GM12878 (cell line): Measurements from ENCODE around the gene PPP2R3C. TPM values are rescaled to one million over a fixed set of nuclear protein-coding genes. Genes with fewer than 3 reads are reported as not detected.

Experiments used
- CUX1 ChIP-seq: IDR thresholded peaks from 2 replicates; pipeline ENCODE4 v1.6.1; 2012; ENCODE audit warnings: improper control_type of control experiment, low read depth, low read length; ENCODE audit not compliant: insufficient replicate concordance
- HDAC2 ChIP-seq: fragments of 200-600 bp; sonication (generic); IDR thresholded peaks from 2 replicates; pipeline ENCODE4 v1.6.1; 2017
- JUND ChIP-seq: IDR thresholded peaks from 2 replicates; pipeline ENCODE4 v1.6.1; 2012; ENCODE audit warnings: low read depth, mild to moderate bottlenecking, low read length, improper control_type of control experiment, moderate library complexity
- RBBP5 ChIP-seq: fragments of 200-600 bp; sonication (generic); conservative IDR thresholded peaks from 2 replicates; pipeline ENCODE4 v1.6.1; 2016
- SKIL ChIP-seq: fragments of 450-650 bp; IDR thresholded peaks from 2 replicates; pipeline ENCODE4 v1.6.1; 2017; ENCODE audit warnings: mild to moderate bottlenecking, low read depth, inconsistent platforms; ENCODE audit not compliant: poor library complexity, severe bottlenecking
- TAF1 ChIP-seq: IDR thresholded peaks from 2 replicates; pipeline ENCODE4 v1.6.1; 2011; ENCODE audit warnings: mild to moderate bottlenecking, low read depth, low read length, borderline replicate concordance
- ZNF687 ChIP-seq: fragments of 450-650 bp; IDR thresholded peaks from 2 replicates; pipeline ENCODE4 v1.6.1; 2017; ENCODE audit warnings: mild to moderate bottlenecking, moderate library complexity
- polyA plus RNA-seq, 11 experiments: library from polyadenylated mRNA; depleted of rRNA in 4 of 11; unstranded in 6 of 11; stranded (reverse) in 5 of 11; fragments of >200 nt; fragmentation: Nextera tagmentation in 4 of 11; fragmentation: Illumina TruSeq in 1 of 11; extraction: Ambion mirVana in 4 of 11; extraction: Trizol in 1 of 11; gene quantifications; 1 replicate in 1 of 11; 2 replicates in 10 of 11; pipeline versions ENCODE4 v1.2.1 to v1.2.3, GENCODE V29; 2011 to 2016; ENCODE audit warnings: inconsistent platforms in 2 of 11, missing spikeins in 2 of 11, low read depth in 1 of 11
- total RNA-seq, 4 experiments: library from RNA; depleted of rRNA in 3 of 4; stranded (reverse); fragments of >200 nt in 3 of 4; fragmentation: Illumina TruSeq in 1 of 4; extraction: Trizol in 1 of 4; gene quantifications; 2 replicates each; pipeline versions ENCODE4 v1.2.1 to v1.2.3, GENCODE V29; 2013 to 2021
- TF ChIP-seq, protein P1 (sequence below): fragments of 150-350 bp; IDR thresholded peaks from 2 replicates; pipeline ENCODE4 v1.6.1; 2016; ENCODE audit warnings: low read depth, low read length
- TF ChIP-seq, protein P2 (sequence below): IDR thresholded peaks from 2 replicates; pipeline ENCODE4 v1.6.1; 2012; ENCODE audit warnings: low read depth, low read length, improper control_type of control experiment

PPP2R3C gene
- total and polyA plus RNA-seq, 10 of the 15 experiments (the other 5 are each of a cell fraction or from before 2014, with no cell fraction given): 27.6 to 80.5 (median 42.9) TPM

DNA sequence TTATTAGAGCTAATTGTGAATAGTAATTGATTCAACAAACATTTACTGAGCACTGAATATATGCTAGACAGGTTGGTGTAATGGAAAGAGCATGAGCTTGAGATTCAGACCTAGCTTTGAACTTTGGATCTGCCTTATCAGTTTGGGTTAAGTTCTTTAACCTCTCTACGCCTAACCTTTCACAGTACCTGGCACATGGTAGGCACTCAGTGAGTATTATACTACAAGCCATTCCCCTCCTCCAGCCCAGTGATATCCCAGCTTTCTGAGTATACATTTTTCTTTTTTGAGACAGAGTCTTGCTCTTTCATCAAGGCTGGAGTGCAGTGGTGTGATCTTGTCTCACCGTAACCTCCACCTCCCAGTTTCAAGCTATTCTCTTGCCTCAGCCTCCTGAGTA lies 43.7 kb downstream of the PPP2R3C start (continued):
- TF ChIP-seq, protein P1, sequence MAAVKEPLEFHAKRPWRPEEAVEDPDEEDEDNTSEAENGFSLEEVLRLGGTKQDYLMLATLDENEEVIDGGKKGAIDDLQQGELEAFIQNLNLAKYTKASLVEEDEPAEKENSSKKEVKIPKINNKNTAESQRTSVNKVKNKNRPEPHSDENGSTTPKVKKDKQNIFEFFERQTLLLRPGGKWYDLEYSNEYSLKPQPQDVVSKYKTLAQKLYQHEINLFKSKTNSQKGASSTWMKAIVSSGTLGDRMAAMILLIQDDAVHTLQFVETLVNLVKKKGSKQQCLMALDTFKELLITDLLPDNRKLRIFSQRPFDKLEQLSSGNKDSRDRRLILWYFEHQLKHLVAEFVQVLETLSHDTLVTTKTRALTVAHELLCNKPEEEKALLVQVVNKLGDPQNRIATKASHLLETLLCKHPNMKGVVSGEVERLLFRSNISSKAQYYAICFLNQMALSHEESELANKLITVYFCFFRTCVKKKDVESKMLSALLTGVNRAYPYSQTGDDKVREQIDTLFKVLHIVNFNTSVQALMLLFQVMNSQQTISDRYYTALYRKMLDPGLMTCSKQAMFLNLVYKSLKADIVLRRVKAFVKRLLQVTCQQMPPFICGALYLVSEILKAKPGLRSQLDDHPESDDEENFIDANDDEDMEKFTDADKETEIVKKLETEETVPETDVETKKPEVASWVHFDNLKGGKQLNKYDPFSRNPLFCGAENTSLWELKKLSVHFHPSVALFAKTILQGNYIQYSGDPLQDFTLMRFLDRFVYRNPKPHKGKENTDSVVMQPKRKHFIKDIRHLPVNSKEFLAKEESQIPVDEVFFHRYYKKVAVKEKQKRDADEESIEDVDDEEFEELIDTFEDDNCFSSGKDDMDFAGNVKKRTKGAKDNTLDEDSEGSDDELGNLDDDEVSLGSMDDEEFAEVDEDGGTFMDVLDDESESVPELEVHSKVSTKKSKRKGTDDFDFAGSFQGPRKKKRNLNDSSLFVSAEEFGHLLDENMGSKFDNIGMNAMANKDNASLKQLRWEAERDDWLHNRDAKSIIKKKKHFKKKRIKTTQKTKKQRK: no peak
- TF ChIP-seq JUND (no peak), ZNF687 (no peak), TAF1 (no peak), CUX1 (no peak), HDAC2 (no peak), RBBP5 (no peak), SKIL (no peak)
- TF ChIP-seq, protein P2, sequence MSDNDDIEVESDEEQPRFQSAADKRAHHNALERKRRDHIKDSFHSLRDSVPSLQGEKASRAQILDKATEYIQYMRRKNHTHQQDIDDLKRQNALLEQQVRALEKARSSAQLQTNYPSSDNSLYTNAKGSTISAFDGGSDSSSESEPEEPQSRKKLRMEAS: no peak
